GM19463 (cell line): ENCODE measurements around the gene MLIP.
"Not testable (repeated sequence)": the region's sequence is repeated elsewhere in the genome, so short reads cannot be mapped to it uniquely, and the experiment has no call there.

ENCODE experiments used
- ATAC-seq: cut with Tn5 transposase; IDR thresholded peaks from one replicate; pipeline ENCODE4 v1.9.1; 2021; ENCODE audit warnings: mild to moderate bottlenecking, moderate library complexity; ENCODE audit not compliant: unreplicated experiment

MLIP gene

GRCh38 chr6:54111341-54112045 lies at the start of gene MLIP:
MLIP (plus strand) TSS chr6:54111443; CDS start chr6:54111480, 37 bp downstream.
- ATAC-seq, result no peak

- no peak for ATAC-seq
These were observed 48.1 kb upstream of the MLIP start for GRCh38 chr6:54063228-54063539.

GRCh38 chr6:54068694-54069093 lies 42.5 kb upstream of the MLIP start:
- no peak for ATAC-seq

- ATAC-seq, result no peak
These were observed 41.2 kb upstream of the MLIP start for GRCh38 chr6:54070025-54070424.

- no peak for ATAC-seq
These were observed 39.4 kb upstream of the MLIP start for GRCh38 chr6:54071821-54072340.

GRCh38 chr6:54072635-54073313 lies 38.5 kb upstream of the MLIP start:
- ATAC-seq, result no peak

- no peak for ATAC-seq
These were observed 37.8 kb upstream of the MLIP start for GRCh38 chr6:54073487-54073886.

- no peak for ATAC-seq
These were observed 37.1 kb upstream of the MLIP start for GRCh38 chr6:54074109-54074508.

- ATAC-seq, result no peak
These were observed 36.6 kb upstream of the MLIP start for GRCh38 chr6:54074578-54075195.

- no peak for ATAC-seq
These were observed 35.0 kb upstream of the MLIP start for GRCh38 chr6:54076159-54076789.

GRCh38 chr6:54081499-54081898 lies 29.7 kb upstream of the MLIP start:
- ATAC-seq, result not testable (repeated sequence)

GRCh38 chr6:54083287-54083686 lies 28.0 kb upstream of the MLIP start:
- ATAC-seq, result no peak

- no peak for ATAC-seq
These were observed 27.0 kb upstream of the MLIP start for GRCh38 chr6:54084231-54084630.

GRCh38 chr6:54085047-54085446 lies 26.2 kb upstream of the MLIP start:
- ATAC-seq, result no peak

GRCh38 chr6:54085541-54085940 lies 25.7 kb upstream of the MLIP start:
- no peak for ATAC-seq

- no peak for ATAC-seq
These were observed 24.8 kb upstream of the MLIP start for GRCh38 chr6:54086439-54086838.

- ATAC-seq, result no peak
These were observed 23.5 kb upstream of the MLIP start for GRCh38 chr6:54087721-54088120.

GRCh38 chr6:54093326-54093948 lies 17.8 kb upstream of the MLIP start:
- ATAC-seq, result no peak

GRCh38 chr6:54094293-54094692 lies 16.9 kb upstream of the MLIP start:
- ATAC-seq, result no peak

- ATAC-seq, result no peak
These were observed 16.5 kb upstream of the MLIP start for GRCh38 chr6:54094786-54095185.

- ATAC-seq, result no peak
These were observed 15.5 kb upstream of the MLIP start for GRCh38 chr6:54095723-54096122.
